ENCODE results near the gene PPARG.

- TF ChIP-seq, protein P1, sequence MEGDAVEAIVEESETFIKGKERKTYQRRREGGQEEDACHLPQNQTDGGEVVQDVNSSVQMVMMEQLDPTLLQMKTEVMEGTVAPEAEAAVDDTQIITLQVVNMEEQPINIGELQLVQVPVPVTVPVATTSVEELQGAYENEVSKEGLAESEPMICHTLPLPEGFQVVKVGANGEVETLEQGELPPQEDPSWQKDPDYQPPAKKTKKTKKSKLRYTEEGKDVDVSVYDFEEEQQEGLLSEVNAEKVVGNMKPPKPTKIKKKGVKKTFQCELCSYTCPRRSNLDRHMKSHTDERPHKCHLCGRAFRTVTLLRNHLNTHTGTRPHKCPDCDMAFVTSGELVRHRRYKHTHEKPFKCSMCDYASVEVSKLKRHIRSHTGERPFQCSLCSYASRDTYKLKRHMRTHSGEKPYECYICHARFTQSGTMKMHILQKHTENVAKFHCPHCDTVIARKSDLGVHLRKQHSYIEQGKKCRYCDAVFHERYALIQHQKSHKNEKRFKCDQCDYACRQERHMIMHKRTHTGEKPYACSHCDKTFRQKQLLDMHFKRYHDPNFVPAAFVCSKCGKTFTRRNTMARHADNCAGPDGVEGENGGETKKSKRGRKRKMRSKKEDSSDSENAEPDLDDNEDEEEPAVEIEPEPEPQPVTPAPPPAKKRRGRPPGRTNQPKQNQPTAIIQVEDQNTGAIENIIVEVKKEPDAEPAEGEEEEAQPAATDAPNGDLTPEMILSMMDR (IDR thresholded peaks at IDR 0.05): no peak
- TF ChIP-seq POLR2A (IDR thresholded peaks at IDR 0.05): no peak
Observed at GRCh38 chr3:12287727-12288181, 1.1 kb upstream of the PPARG start.

All from upper lobe of left lung (tissue), 4 donors.